Activated CD4-positive, alpha-beta memory T cell treated with anti-CD3 and anti-CD28 coated beads, Interleukin-2, amount 10 ng/mL, durations not matched to agents 7 days and 5 days (primary cell): ENCODE measurements around the gene FBXO31. TPM values are rescaled to one million over a fixed set of nuclear protein-coding genes. Genes with fewer than 3 reads are reported as not detected.

Source experiments
- CTCF ChIA-PET: fragments of 350-600 bp; sonication (Branson Sonifier 250); formaldehyde crosslinking; loops from one replicate; lab custom pipeline; 2021; ENCODE audit warnings: antibody characterized with exemption, inconsistent platforms; lab: Charles Lee
- POLR2A ChIA-PET: fragments of 350-600 bp; sonication (Branson Sonifier 250); formaldehyde crosslinking; loops from one replicate; lab custom pipeline; 2021; ENCODE audit warnings: antibody characterized with exemption; lab: Charles Lee
- DNase-seq: peaks from one replicate; pipeline ENCODE4 v3.0.0-alpha.2; 2020
- H3K27ac Mint-ChIP-seq: one replicate; pipeline ENCODE4 v1.8.0; 2021; ENCODE audit warnings: mild to moderate bottlenecking, mixed read lengths
- H3K27me3 Mint-ChIP-seq: one replicate; pipeline ENCODE4 v1.8.0; 2021; ENCODE audit warnings: mixed read lengths
- H3K36me3 Mint-ChIP-seq: one replicate; pipeline ENCODE4 v1.8.0; 2021; ENCODE audit warnings: low read depth, mixed read lengths
- H3K4me1 Mint-ChIP-seq: one replicate; pipeline ENCODE4 v1.8.0; 2021; ENCODE audit warnings: mixed read lengths
- H3K4me3 Mint-ChIP-seq: one replicate; pipeline ENCODE4 v1.8.0; 2021; ENCODE audit warnings: mild to moderate bottlenecking, mixed read lengths
- H3K9me3 Mint-ChIP-seq: one replicate; pipeline ENCODE4 v1.8.0; 2021; ENCODE audit warnings: mixed read lengths
- total RNA-seq, 2 experiments: library from RNA; stranded (reverse); gene quantifications; one replicate each; pipeline ENCODE4 v1.2.3, GENCODE V29; 2021

Gene FBXO31
- total RNA-seq, 2 experiments from 2014 or later = 28.8 to 29.0 TPM

GRCh38 chr16:87330646-87331045 is 52.9 kb downstream of the FBXO31 start:
- H3K4me1 Mint-ChIP-seq = peaks cover 3% of the 10 kb centered on the region
- ChIA-PET CTCF (no interaction called here), POLR2A (no interaction called here)
- no peaks in the 10 kb centered on the region for H3K27me3 Mint-ChIP-seq
- peaks cover 7% of the 10 kb centered on the region for H3K36me3 Mint-ChIP-seq
- H3K27ac Mint-ChIP-seq = no peak overlapping the region
- no peak for DNase-seq
- H3K4me3 Mint-ChIP-seq = no peak overlapping the region
- no peaks in the 10 kb centered on the region for H3K9me3 Mint-ChIP-seq

- ChIA-PET POLR2A (no interaction called here), CTCF (no interaction called here)
- no peak for DNase-seq
- H3K4me1 Mint-ChIP-seq = peaks cover 5% of the 10 kb centered on the region
- H3K27me3 Mint-ChIP-seq = no peaks in the 10 kb centered on the region
- no peak overlapping the region for H3K4me3 Mint-ChIP-seq
- peaks cover 6% of the 10 kb centered on the region for H3K36me3 Mint-ChIP-seq
- no peak overlapping the region for H3K27ac Mint-ChIP-seq
- no peaks in the 10 kb centered on the region for H3K9me3 Mint-ChIP-seq
Measured at GRCh38 chr16:87330257-87330624, 53.3 kb downstream of the FBXO31 start.

GRCh38 chr16:87329436-87330256 is 53.9 kb downstream of the FBXO31 start:
- Mint-ChIP-seq H3K36me3 (peaks cover 4% of the 10 kb centered on the region), H3K4me3 (no peak overlapping the region), H3K27ac (no peak overlapping the region), H3K9me3 (no peaks in the 10 kb centered on the region), H3K27me3 (no peaks in the 10 kb centered on the region), H3K4me1 (peaks cover 5% of the 10 kb centered on the region)
- ChIA-PET POLR2A (interaction anchor here (0.9 kb wide), 1 partner anchor 11 kb away, joined by 4 read pairs; no protein-coding TSS in a partner anchor), CTCF (no interaction called here)
- no peak for DNase-seq

GRCh38 chr16:87328846-87329245 is 54.7 kb downstream of the FBXO31 start:
- CTCF ChIA-PET = no interaction called here
- Mint-ChIP-seq H3K9me3 (no peaks in the 10 kb centered on the region), H3K27me3 (no peaks in the 10 kb centered on the region), H3K27ac (no peak overlapping the region), H3K4me1 (peaks cover 5% of the 10 kb centered on the region), H3K36me3 (peaks cover 4% of the 10 kb centered on the region), H3K4me3 (no peak overlapping the region)
- POLR2A ChIA-PET = interaction anchor here (0.9 kb wide), 1 partner anchor 10 kb away, joined by 4 read pairs; no protein-coding TSS in a partner anchor
- DNase-seq = no peak

GRCh38 chr16:87327798-87328495 is 55.6 kb downstream of the FBXO31 start:
- H3K4me3 Mint-ChIP-seq = no peak overlapping the region
- no peak overlapping the region for H3K27ac Mint-ChIP-seq
- ChIA-PET POLR2A (interaction anchor here (2.6 kb wide), 1 partner anchor 10 kb away, joined by 15 read pairs; the partner anchor contains the start of gene C16orf95), CTCF (interaction anchor here (0.6 kb wide), 1 partner anchor 9 kb away, joined by 3 read pairs; no protein-coding TSS in a partner anchor)
- no peak for DNase-seq
- peaks cover 5% of the 10 kb centered on the region for H3K4me1 Mint-ChIP-seq
- no peaks in the 10 kb centered on the region for H3K27me3 Mint-ChIP-seq
- H3K36me3 Mint-ChIP-seq = peaks cover 2% of the 10 kb centered on the region
- no peaks in the 10 kb centered on the region for H3K9me3 Mint-ChIP-seq

- Mint-ChIP-seq H3K4me1 (peaks cover 6% of the 10 kb centered on the region), H3K9me3 (no peaks in the 10 kb centered on the region), H3K27me3 (no peaks in the 10 kb centered on the region), H3K36me3 (no peaks in the 10 kb centered on the region), H3K27ac (no peak overlapping the region), H3K4me3 (no peak overlapping the region)
- ChIA-PET CTCF (interaction anchor here (1.3 kb wide), 1 partner anchor 68 kb away, joined by 3 read pairs; no protein-coding TSS in a partner anchor), POLR2A (interaction anchor here (1.8 to 2.6 kb wide), 2 partner anchors 8 to 57 kb away, joined by 5 to 15 read pairs; partner anchors contain the start of genes C16orf95 and FBXO31)
- DNase-seq = no peak
Measured at GRCh38 chr16:87326151-87326571, 57.4 kb downstream of the FBXO31 start.

GRCh38 chr16:87325423-87325858 is 58.1 kb downstream of the FBXO31 start:
- Mint-ChIP-seq H3K4me1 (peaks cover 6% of the 10 kb centered on the region), H3K27me3 (no peaks in the 10 kb centered on the region), H3K4me3 (no peak overlapping the region), H3K36me3 (no peaks in the 10 kb centered on the region), H3K9me3 (no peaks in the 10 kb centered on the region), H3K27ac (no peak overlapping the region)
- ChIA-PET POLR2A (interaction anchor here (0.6 to 2.6 kb wide), 4 partner anchors 8 to 69 kb away, joined by 3 to 15 read pairs (median 4); partner anchors contain the start of genes C16orf95 and FBXO31), CTCF (interaction anchor here (0.6 to 2.0 kb wide), 4 partner anchors 58 to 69 kb away, joined by 3 to 8 read pairs (median 6); partner anchors contain the start of gene FBXO31)
- no peak for DNase-seq

- no peaks in the 10 kb centered on the region for H3K9me3 Mint-ChIP-seq
- CTCF ChIA-PET = interaction anchor here (0.6 to 2.0 kb wide), 4 partner anchors 59 to 70 kb away, joined by 3 to 8 read pairs (median 6); partner anchors contain the start of gene FBXO31
- no peak overlapping the region for H3K4me3 Mint-ChIP-seq
- POLR2A ChIA-PET = interaction anchor here (0.6 to 1.8 kb wide), 3 partner anchors 58 to 70 kb away, joined by 3 to 5 read pairs (median 3); partner anchors contain the start of gene FBXO31
- H3K4me1 Mint-ChIP-seq = peaks cover 6% of the 10 kb centered on the region
- no peaks in the 10 kb centered on the region for H3K27me3 Mint-ChIP-seq
- no peaks in the 10 kb centered on the region for H3K36me3 Mint-ChIP-seq
- no peak overlapping the region for H3K27ac Mint-ChIP-seq
- DNase-seq = peak; percentile 40
Measured at GRCh38 chr16:87324411-87325275, 58.9 kb downstream of the FBXO31 start.

GRCh38 chr16:87323727-87324410 is 59.7 kb downstream of the FBXO31 start:
- H3K4me1 Mint-ChIP-seq = peaks cover 9% of the 10 kb centered on the region
- no peaks in the 10 kb centered on the region for H3K9me3 Mint-ChIP-seq
- no peak for DNase-seq
- ChIA-PET POLR2A (interaction anchor here (1.5 kb wide), 1 partner anchor 70 kb away, joined by 3 read pairs; no protein-coding TSS in a partner anchor), CTCF (interaction anchor here (1.9 to 2.0 kb wide), 2 partner anchors 59 to 71 kb away, joined by 8 read pairs; partner anchors contain the start of gene FBXO31)
- H3K27ac Mint-ChIP-seq = no peak overlapping the region
- no peaks in the 10 kb centered on the region for H3K27me3 Mint-ChIP-seq
- H3K36me3 Mint-ChIP-seq = peaks cover 2% of the 10 kb centered on the region
- no peak overlapping the region for H3K4me3 Mint-ChIP-seq

GRCh38 chr16:87322833-87323726 is 60.5 kb downstream of the FBXO31 start:
- peaks cover 9% of the 10 kb centered on the region for H3K36me3 Mint-ChIP-seq
- H3K27ac Mint-ChIP-seq = no peak overlapping the region
- peaks cover 17% of the 10 kb centered on the region for H3K4me1 Mint-ChIP-seq
- ChIA-PET CTCF (interaction anchor here (1.9 kb wide), 1 partner anchor 60 kb away, joined by 8 read pairs; the partner anchor contains the start of gene FBXO31), POLR2A (interaction anchor here (1.6 kb wide), 1 partner anchor 60 kb away, joined by 7 read pairs; the partner anchor contains the start of gene FBXO31)
- H3K4me3 Mint-ChIP-seq = no peak overlapping the region
- no peak for DNase-seq
- no peaks in the 10 kb centered on the region for H3K9me3 Mint-ChIP-seq
- no peaks in the 10 kb centered on the region for H3K27me3 Mint-ChIP-seq
